HG02759 (cell line): ENCODE measurements around the gene OTUB2.

Experiments used
- ATAC-seq: cut with Tn5 transposase; IDR thresholded peaks from one replicate; pipeline ENCODE4 v1.9.1; 2021; ENCODE audit warnings: mild to moderate bottlenecking, moderate library complexity; ENCODE audit not compliant: unreplicated experiment

OTUB2 gene

GRCh38 chr14:94038921-94039629, 12.9 kb downstream of the OTUB2 start:
- ATAC-seq: no peak

GRCh38 chr14:94040247-94040646, 14.1 kb downstream of the OTUB2 start:
- no peak for ATAC-seq

- no peak for ATAC-seq
Measured at GRCh38 chr14:94040796-94041195, 14.7 kb downstream of the OTUB2 start.

- no peak for ATAC-seq
Measured at GRCh38 chr14:94041551-94042346, 15.6 kb downstream of the OTUB2 start.

GRCh38 chr14:94042433-94043091, 16.4 kb downstream of the OTUB2 start:
- no peak for ATAC-seq

GRCh38 chr14:94043111-94043755, 17.1 kb downstream of the OTUB2 start:
- ATAC-seq: no peak

- ATAC-seq: no peak
Measured at GRCh38 chr14:94043756-94044475, 17.8 kb downstream of the OTUB2 start.

GRCh38 chr14:94044476-94045091, 18.4 kb downstream of the OTUB2 start:
- no peak for ATAC-seq

- ATAC-seq: no peak
Measured at GRCh38 chr14:94045101-94045500, 19.0 kb downstream of the OTUB2 start.

- no peak for ATAC-seq
Measured at GRCh38 chr14:94045563-94046345, 19.6 kb downstream of the OTUB2 start.

GRCh38 chr14:94046696-94047250, 20.6 kb downstream of the OTUB2 start:
- no peak for ATAC-seq

- ATAC-seq: no peak
Measured at GRCh38 chr14:94047581-94047980, 21.4 kb downstream of the OTUB2 start.

GRCh38 chr14:94048691-94049624, 22.8 kb downstream of the OTUB2 start:
- no peak for ATAC-seq

- ATAC-seq: no peak
Measured at GRCh38 chr14:94049625-94050023, 23.5 kb downstream of the OTUB2 start.

GRCh38 chr14:94050231-94050880, 24.2 kb downstream of the OTUB2 start:
- ATAC-seq: no peak

- ATAC-seq: no peak
Measured at GRCh38 chr14:94051115-94051514, 25.0 kb downstream of the OTUB2 start.

GRCh38 chr14:94051779-94052178, 25.6 kb downstream of the OTUB2 start:
- ATAC-seq: no peak

- ATAC-seq: no peak
Measured at GRCh38 chr14:94052199-94052598, 26.1 kb downstream of the OTUB2 start.
